GM12878 (cell line): ENCODE data around the gene WWOX. TPM values are rescaled to one million over a fixed set of nuclear protein-coding genes. Genes with fewer than 3 reads are reported as not detected.
A peak's percentile ranks its signal among the peaks of the same experiment; 100 is the strongest.

ENCODE experiments used
- ATAC-seq: fragments of 200-7000 bp; cut with Tn5 transposase; 3 replicates; pipeline ENCODE4 v1.9.1; 2020; ENCODE audit warnings: mild to moderate bottlenecking, moderate library complexity
- BruUV-seq: library from RNA; stranded (reverse); fragments of 400-500 nt; replicated peaks from 2 replicates; lab custom pipeline; 2021; lab: Mats Ljungman, UMichigan
- CTCF ChIA-PET: fragments of 300-600 bp; sonication (Branson Sonifier 250); formaldehyde crosslinking; extraction: SDS; loops from one replicate; lab custom pipeline; 2021; ENCODE audit warnings: inconsistent platforms; lab: Yijun Ruan, JAX
- POLR2A ChIA-PET: fragments of 350-600 bp; formaldehyde crosslinking; extraction: SDS; loops from one replicate; lab custom pipeline; 2021; ENCODE audit warnings: inconsistent platforms; lab: Charles Lee
- RAD21 ChIA-PET: fragments of 300-600 bp; sonication (Branson Sonifier 250); formaldehyde crosslinking; loops from one replicate; lab custom pipeline; 2023; ENCODE audit warnings: antibody characterized with exemption; ENCODE audit not compliant: unreplicated experiment; lab: Charles Lee
- SMC1A ChIA-PET: fragments of 300-600 bp; sonication (Branson Sonifier 250); formaldehyde crosslinking; loops from one replicate; lab custom pipeline; 2023; ENCODE audit not compliant: unreplicated experiment, uncharacterized antibody; lab: Charles Lee
- DNase-seq: peaks from one replicate; pipeline ENCODE4 v3.0.0-alpha.2; 2011; ENCODE audit warnings: low read depth, low spot score
- FAIRE-seq: peaks from 3 replicates; lab custom pipeline; 2011; peaks lifted over from hg19 to GRCh38; lab: Jason Lieb, UNC
- H2AFZ ChIP-seq: 2 replicates; pipeline ENCODE4 v1.6.0; 2011; ENCODE audit warnings: low read depth, low read length, control low read depth; ENCODE audit not compliant: control insufficient read depth
- H3K27ac ChIP-seq: 2 replicates; pipeline ENCODE4 v1.5.1; 2011; ENCODE audit warnings: control low read depth; ENCODE audit not compliant: control insufficient read depth, insufficient read depth
- H3K27me3 ChIP-seq, 2 experiments: replicated peaks in 1 of 2; 2 replicates each; pipeline versions ENCODE4 v1.6.0 to v1.6.1; 2011; ENCODE audit warnings: low read length in 1 of 2; ENCODE audit not compliant: control insufficient read depth in 2 of 2, insufficient read depth in 2 of 2
- H3K36me3 ChIP-seq, 2 experiments: 2 replicates each; pipeline ENCODE4 v1.5.1; 2011; ENCODE audit warnings: low read length in 1 of 2; ENCODE audit not compliant: control insufficient read depth in 2 of 2, insufficient read depth in 2 of 2
- H3K4me1 ChIP-seq: 2 replicates; pipeline ENCODE4 v1.6.1; 2011; ENCODE audit warnings: mild to moderate bottlenecking, low read length, moderate library complexity, mixed read lengths; ENCODE audit not compliant: control insufficient read depth, insufficient read depth
- H3K4me2 ChIP-seq: 2 replicates; pipeline ENCODE4 v1.6.0; 2011; ENCODE audit warnings: control low read depth; ENCODE audit not compliant: control insufficient read depth, insufficient read depth
- H3K4me3 ChIP-seq: fragments of 200-600 bp; sonication (generic); 2 replicates; pipeline ENCODE4 v1.5.1; 2016
- H3K79me2 ChIP-seq: 2 replicates; pipeline ENCODE4 v1.6.0; 2011; ENCODE audit warnings: low read length; ENCODE audit not compliant: control insufficient read depth, insufficient read depth
- H3K9ac ChIP-seq: 2 replicates; pipeline ENCODE4 v1.8.0; 2011; ENCODE audit warnings: low read length, control low read depth, mixed read lengths; ENCODE audit not compliant: control insufficient read depth, insufficient read depth
- H3K9me3 ChIP-seq: replicated peaks from 3 replicates; pipeline ENCODE4 v1.5.1; 2011; ENCODE audit warnings: mild to moderate bottlenecking, low read length; ENCODE audit not compliant: control insufficient read depth, insufficient read depth
- H4K20me1 ChIP-seq: 2 replicates; pipeline ENCODE4 v1.6.0; 2011; ENCODE audit not compliant: control insufficient read depth, insufficient read depth
- CEBPB ChIP-seq, 2 experiments: fragments of 150-350 bp in 1 of 2; IDR thresholded peaks; 2 replicates each; pipeline ENCODE4 v1.6.1; 2012 to 2014; ENCODE audit warnings: low read depth in 2 of 2, low read length in 2 of 2, borderline replicate concordance in 1 of 2, inconsistent platforms in 1 of 2
- CTCF ChIP-seq, 3 experiments: IDR thresholded peaks in 2 of 3; conservative IDR thresholded peaks in 1 of 3; 2 replicates each; pipeline ENCODE4 v1.5.1; 2011; ENCODE audit warnings: low read depth in 3 of 3, low read length in 3 of 3, mild to moderate bottlenecking in 3 of 3, control low read depth in 2 of 3, moderate library complexity in 2 of 3, inconsistent platforms in 1 of 3, mixed read lengths in 1 of 3; ENCODE audit not compliant: control insufficient read depth in 2 of 3, insufficient read depth in 1 of 3; ENCODE audit errors: extremely low read depth in 1 of 3
- FOS ChIP-seq: IDR thresholded peaks from 3 replicates; pipeline ENCODE4 v1.6.1; 2011; ENCODE audit warnings: borderline replicate concordance; ENCODE audit not compliant: insufficient read length; ENCODE audit errors: extremely low read depth
- MTA3 ChIP-seq: IDR thresholded peaks from 2 replicates; pipeline ENCODE4 v1.6.1; 2012; ENCODE audit warnings: low read length, inconsistent platforms, borderline replicate concordance
- NR2F1 ChIP-seq: fragments of 450-650 bp; conservative IDR thresholded peaks from 2 replicates; pipeline ENCODE4 v1.6.1; 2017; ENCODE audit warnings: mild to moderate bottlenecking
- PAX8 ChIP-seq: fragments of 450-650 bp; IDR thresholded peaks from 2 replicates; pipeline ENCODE4 v1.6.1; 2017; ENCODE audit warnings: mild to moderate bottlenecking, moderate library complexity
- PKNOX1 ChIP-seq: fragments of 450-650 bp; IDR thresholded peaks from 2 replicates; pipeline ENCODE4 v1.6.1; 2016; ENCODE audit warnings: mild to moderate bottlenecking
- RAD21 ChIP-seq: IDR thresholded peaks from 2 replicates; pipeline ENCODE4 v1.6.1; 2011; ENCODE audit warnings: mild to moderate bottlenecking, low read depth, low read length, moderate library complexity; ENCODE audit not compliant: insufficient read depth
- SMAD1 ChIP-seq: fragments of 450-650 bp; IDR thresholded peaks from 2 replicates; pipeline ENCODE4 v1.6.1; 2018; ENCODE audit warnings: mild to moderate bottlenecking, low read depth; ENCODE audit not compliant: partially characterized antibody
- SMC3 ChIP-seq: IDR thresholded peaks from 2 replicates; pipeline ENCODE4 v1.6.1; 2011; ENCODE audit warnings: low read length, improper control_type of control experiment, borderline replicate concordance
- ZNF217 ChIP-seq: fragments of 450-650 bp; IDR thresholded peaks from 2 replicates; pipeline ENCODE4 v1.6.1; 2017; ENCODE audit warnings: antibody characterized with exemption, mild to moderate bottlenecking
- WGBS: methylation state at CpG from one replicate; pipeline ENCODE4 v1.1.6; 2016; ENCODE audit warnings: low lambda C conversion rate; ENCODE audit not compliant: insufficient replicate concordance, insufficient coverage; ENCODE audit errors: missing lambda C conversion rate; 5-methylcytosine and 5-hydroxymethylcytosine counted together
- in situ Hi-C: fragments of 300-500 bp; cut with MboI; formaldehyde crosslinking; loops from 9 replicates; pipeline ENCODE4 v1.14.3; 2018; ENCODE audit warnings: mixed read lengths
- intact Hi-C: fragments of 100-400 bp; cut with micrococcal nuclease; formaldehyde crosslinking; loops from one replicate; pipeline ENCODE4 v1.14.2; 2022; ENCODE audit not compliant: unreplicated experiment
- polyA plus RNA-seq, 11 experiments: library from polyadenylated mRNA; depleted of rRNA in 4 of 11; unstranded in 6 of 11; stranded (reverse) in 5 of 11; fragments of >200 nt; fragmentation: Nextera tagmentation in 4 of 11; fragmentation: Illumina TruSeq in 1 of 11; extraction: Ambion mirVana in 4 of 11; extraction: Trizol in 1 of 11; gene quantifications; 1 replicate in 1 of 11; 2 replicates in 10 of 11; pipeline versions ENCODE4 v1.2.1 to v1.2.3, GENCODE V29; 2011 to 2016; ENCODE audit warnings: inconsistent platforms in 2 of 11, missing spikeins in 2 of 11, low read depth in 1 of 11
- total RNA-seq, 4 experiments: library from RNA; depleted of rRNA in 3 of 4; stranded (reverse); fragments of >200 nt in 3 of 4; fragmentation: Illumina TruSeq in 1 of 4; extraction: Trizol in 1 of 4; gene quantifications; 2 replicates each; pipeline versions ENCODE4 v1.2.1 to v1.2.3, GENCODE V29; 2013 to 2021

Gene WWOX
- total and polyA plus RNA-seq, 10 of the 15 experiments (the other 5 are each of a cell fraction or from before 2014, with no cell fraction given): 2.8 to 24.4 (median 17.8) TPM

- TF ChIP-seq NR2F1 (no peak), PKNOX1 (no peak), PAX8 (no peak), SMAD1 (no peak)
- TF ChIP-seq, all 136 proteins: peak for 0
Observed at GRCh38 chr16:78118469-78119025, 19.1 kb downstream of the WWOX start (continued).

- TF ChIP-seq RAD21: peak; percentile 52
- TF ChIP-seq SMC3: peak; percentile 10; the same call in 1 of the 2 replicates
- TF ChIP-seq CEBPB (IDR thresholded peaks at IDR 0.05; ENCODE audit: borderline replicate concordance in 1 of 2, low read depth in 2 of 2, low read length in 2 of 2): no peak
- no peak for TF ChIP-seq FOS
- TF ChIP-seq CTCF (IDR thresholded peaks at IDR 0.05 in 2 of 3, conservative IDR thresholded peaks at IDR 0.05 in 1 of 3; ENCODE audit: control insufficient read depth in 2 of 3, extremely low read depth in 1 of 3, insufficient read depth in 1 of 3, low read depth in 3 of 3, low read length in 3 of 3): peak; percentile 8 to 51 (median 23); a peak in 3 of 6 replicates
- TF ChIP-seq ZNF217: no peak
- no peak for TF ChIP-seq MTA3
- RAD21 ChIA-PET: no interaction called here
- H2AFZ ChIP-seq: no peak overlapping the region; the same call in 1 of the 2 replicates
- no peaks in the 10 kb centered on the region; the same call in 1 of the 2 replicates for H3K4me1 ChIP-seq
- no peak overlapping the region for H3K27ac ChIP-seq
- ATAC-seq: peak; percentile 95
- DNase-seq: no peak
- in situ Hi-C loops: loop anchor here (5.0 to 10.0 kb wide), 3 partner anchors 114 to 1482 kb away; partner anchors contain the start of gene MAF
- no peak overlapping the region for H3K4me3 ChIP-seq
- 3% methylated on average over 4 of the region's 4 CpGs for WGBS
- peak; percentile 87 for FAIRE-seq
- H3K79me2 ChIP-seq: no peaks in the 10 kb centered on the region
- POLR2A ChIA-PET: no interaction called here
- no TSS peak for BruUV-seq
- intact Hi-C loops: loop anchor here (1.0 to 2.0 kb wide), 3 partner anchors 112 to 648 kb away; no protein-coding TSS in a partner anchor
- SMC1A ChIA-PET: no interaction called here
- CTCF ChIA-PET: interaction anchor here (0.9 to 3.5 kb wide), 7 partner anchors 15 to 1138 kb away, joined by 3 to 34 read pairs (median 4); no protein-coding TSS in a partner anchor
- H3K4me2 ChIP-seq: no peak overlapping the region
- H3K27me3 ChIP-seq: no peaks in the 10 kb centered on the region
- H3K9me3 ChIP-seq: no peaks in the 10 kb centered on the region
- no peak overlapping the region for H3K9ac ChIP-seq
- H4K20me1 ChIP-seq: no peaks in the 10 kb centered on the region
- H3K36me3 ChIP-seq: no peaks in the 10 kb centered on the region; a peak in 1 of 4 replicates
Observed at GRCh38 chr16:78122774-78123315, 23.4 kb downstream of the WWOX start.
